ENCODE results near the gene SLC35D1.
"Not testable (repeated sequence)": the region's sequence is repeated elsewhere in the genome, so short reads cannot be mapped to it uniquely, and the experiment has no call there.

SLC35D1 gene

DNA sequence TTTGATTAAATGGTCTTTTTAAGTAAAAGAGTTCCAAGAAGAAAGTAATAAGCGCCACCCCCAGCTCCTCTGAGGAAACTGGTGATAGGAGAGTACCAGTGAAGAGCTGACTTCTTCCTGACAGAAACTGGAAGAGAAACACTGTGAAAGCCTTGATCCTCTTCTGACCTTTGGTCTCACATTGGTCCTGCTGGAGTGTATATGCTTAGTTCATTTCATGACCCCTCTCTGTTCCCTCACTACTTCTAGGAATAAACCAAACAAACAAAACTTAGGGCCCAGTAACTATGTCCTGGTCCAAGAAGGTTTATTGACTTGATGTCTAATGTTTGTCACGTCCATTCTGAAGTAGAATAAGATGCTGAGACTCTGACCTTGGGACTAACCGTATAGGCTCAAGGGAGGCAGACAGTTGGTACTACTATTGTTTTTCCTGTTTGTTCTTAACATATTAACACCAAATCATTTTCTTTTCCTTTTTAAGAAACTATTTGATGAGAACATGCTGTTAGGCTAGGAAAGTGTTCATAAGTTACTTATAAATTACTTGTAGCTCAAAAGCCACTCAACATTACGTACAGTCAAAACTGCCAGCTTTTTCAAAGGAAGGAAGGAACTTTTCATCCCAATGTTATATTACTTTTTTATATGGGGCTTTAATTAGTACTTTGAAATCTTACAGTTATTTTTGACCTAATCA lies 71.2 kb downstream of the SLC35D1 start:
- no peak for DNase-seq

- DNase-seq, result no peak
Measured at GRCh38 chr1:66981679-66982078, 72.3 kb downstream of the SLC35D1 start.

- DNase-seq, result no peak
Measured at GRCh38 chr1:66980745-66981367, 73.1 kb downstream of the SLC35D1 start.

DNA sequence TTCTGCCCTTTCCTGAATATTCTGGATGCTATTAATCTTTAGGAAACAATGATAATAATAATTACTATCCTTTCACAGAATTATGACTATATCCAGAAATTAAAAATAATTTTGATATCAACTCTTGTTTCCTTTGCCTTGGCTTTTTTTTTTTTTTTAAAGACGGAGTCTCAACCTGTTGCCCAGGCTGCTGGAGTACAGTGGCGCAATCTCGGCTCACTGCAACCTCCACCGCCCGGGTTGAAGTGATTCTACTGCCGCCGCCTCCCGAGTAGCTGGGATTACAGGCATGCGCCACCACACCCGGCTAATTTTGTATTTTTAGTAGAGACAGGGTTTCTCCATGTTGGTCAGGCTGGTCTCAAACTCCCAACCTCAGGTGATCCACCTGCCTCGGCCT lies 74.3 kb downstream of the SLC35D1 start:
- not testable (repeated sequence) for DNase-seq

DNA sequence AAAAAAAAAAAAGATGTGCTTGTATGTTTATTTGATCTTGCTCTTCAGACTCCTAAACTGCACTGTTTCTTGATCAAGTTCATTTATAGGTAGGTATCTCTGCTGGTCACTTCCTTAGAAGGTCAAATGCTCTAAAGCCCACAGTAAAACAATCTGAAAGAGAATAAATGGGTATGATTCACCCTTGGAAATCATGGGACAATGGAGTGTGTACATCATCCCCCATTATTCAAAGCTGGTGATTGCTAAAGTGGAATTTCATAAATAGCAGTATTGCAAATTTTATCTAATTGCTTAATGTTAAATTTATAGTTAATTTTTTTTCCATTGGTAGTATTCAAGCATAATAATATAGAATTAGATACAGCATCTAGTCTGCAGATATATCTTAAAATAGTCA lies 75.7 kb downstream of the SLC35D1 start:
- DNase-seq, result no peak

GRCh38 chr1:66968574-66968973 lies 85.4 kb downstream of the SLC35D1 start:
- no peak for DNase-seq

- not testable (repeated sequence) for DNase-seq
Measured at GRCh38 chr1:66966188-66966873, 87.6 kb downstream of the SLC35D1 start.

DNA sequence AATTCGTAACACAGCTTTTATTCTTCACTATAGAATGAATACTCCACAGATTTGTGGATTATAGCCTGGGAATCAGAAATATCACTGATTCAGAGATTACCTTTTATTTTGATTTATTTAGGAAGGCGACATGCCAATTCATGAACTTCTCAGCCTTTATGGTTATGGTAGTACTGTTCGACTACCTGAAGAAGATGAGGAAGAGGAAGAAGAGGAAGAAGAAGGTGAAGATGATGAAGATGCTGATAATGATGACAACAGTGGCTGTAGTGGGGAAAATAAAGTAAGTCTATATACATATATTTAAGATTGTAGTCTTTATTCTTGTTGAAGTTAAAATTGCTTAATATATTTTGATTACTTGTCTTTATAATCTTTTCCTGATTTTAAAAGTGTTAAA lies 96.0 kb downstream of the SLC35D1 start:
- no peak for DNase-seq

- no peak for DNase-seq
Measured at GRCh38 chr1:66954208-66954607, 99.7 kb downstream of the SLC35D1 start.

DNA sequence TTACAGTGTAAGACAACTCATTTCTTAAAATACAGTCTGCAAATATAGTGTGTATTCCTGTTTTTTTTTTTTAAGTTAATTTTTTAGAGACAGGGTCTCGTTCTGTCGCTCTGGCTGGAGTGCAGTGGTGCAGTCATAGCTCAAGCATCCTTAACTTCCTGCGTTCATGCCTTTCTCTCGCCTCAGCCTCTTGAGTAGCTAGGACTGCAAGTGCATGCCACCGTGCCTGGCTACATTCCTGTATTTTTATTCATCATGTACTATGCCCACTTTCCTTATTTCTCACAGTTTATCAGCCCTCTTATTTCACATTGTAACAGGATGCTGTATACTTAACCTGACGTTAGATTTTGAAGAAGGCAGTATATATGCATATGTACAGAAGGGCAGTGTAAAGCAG lies 102.4 kb downstream of the SLC35D1 start:
- no peak for DNase-seq

Data from NCI-H526 treated with DMSO at 0.1 percent for 48 hours (cell line).